K562 treated with DMSO at 1 percent for 24 hours (cell line): Measurements from ENCODE around the gene CHPF2. TPM values are rescaled to one million over a fixed set of nuclear protein-coding genes. Genes with fewer than 3 reads are reported as not detected.

ENCODE experiments used
- total RNA-seq: library from RNA; unstranded; fragments of 300-600 nt; gene quantifications from 2 replicates; pipeline ENCODE4 v1.2.3, GENCODE V29; 2022; ENCODE audit warnings: low read depth; ENCODE audit not compliant: insufficient read depth

The CHPF2 gene
- total RNA-seq: 68.6 and 74.9 TPM in 2 replicates

GRCh38 chr7:151232091-151232916 lies at the start of gene CHPF2:
CHPF2 (plus strand) TSS chr7:151232483; CDS start chr7:151234012, 1,529 bp downstream.

DNA sequence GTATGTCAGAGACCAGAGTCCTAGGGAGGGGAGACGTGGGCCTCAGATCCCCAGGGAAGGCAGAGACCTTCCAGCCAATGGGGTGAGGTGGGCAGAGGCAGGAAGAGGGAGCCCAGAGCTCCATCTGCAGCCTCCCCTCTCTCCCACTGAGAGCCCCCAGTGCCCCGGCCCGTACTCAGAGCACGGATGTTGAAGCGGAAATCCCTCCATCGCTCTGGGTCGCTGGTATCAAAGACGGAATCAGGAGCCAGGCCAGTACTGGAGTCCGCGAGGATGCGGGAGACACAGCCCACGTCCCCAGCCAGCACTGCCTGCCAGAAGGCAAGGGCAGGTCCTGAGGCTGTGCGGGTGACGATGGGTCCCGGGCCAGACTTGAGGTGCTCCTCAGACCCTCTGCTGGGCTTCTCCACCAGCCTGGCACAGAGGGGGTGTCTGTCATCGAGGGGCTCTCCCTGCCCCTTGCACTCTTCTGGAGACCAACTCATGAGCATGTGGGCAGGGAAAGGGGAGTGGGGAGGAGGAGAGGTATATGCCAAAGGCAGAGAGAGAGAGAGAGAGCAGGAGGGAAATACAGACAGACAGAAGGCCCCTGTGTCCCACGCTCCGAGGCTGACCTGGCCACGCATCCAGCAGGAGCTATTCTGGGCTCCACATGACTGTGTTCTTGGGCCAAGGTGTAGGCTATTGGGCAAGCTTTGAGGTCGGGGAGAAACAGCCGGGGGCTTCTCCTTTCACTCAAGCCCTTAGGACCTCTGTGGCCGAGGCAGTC lies 45.5 kb upstream of the CHPF2 start, which contains the start of gene ASB10:
Gene ASB10, minus strand, starts transcription at position 611 of the 769 bp plus-strand sequence. Its CDS starts 120 bp downstream, at position 491.

GRCh38 chr7:151210087-151210854 lies 22.0 kb upstream of the CHPF2 start, which contains the start of gene H2BK1:
H2BK1 (minus strand) TSS chr7:151210488; CDS start chr7:151210318, 170 bp downstream.

GRCh38 chr7:151226875-151227782 lies 5.2 kb upstream of the CHPF2 start, which contains the start of gene ABCF2:
ABCF2 (minus strand) TSS chr7:151227205; CDS start chr7:151226458, 747 bp downstream.

GRCh38 chr7:151248346-151249033 lies 16.2 kb downstream of the CHPF2 start, which contains the start of gene SMARCD3:
SMARCD3 (minus strand) TSS chr7:151248694; CDS start chr7:151248562, 132 bp downstream.

Other genes starting within 250 kb of the CHPF2 start
- gene NOS3, start 241.5 kb upstream of the CHPF2 start, total RNA-seq: 91.7 and 109 TPM in 2 replicates
- gene ATG9B, start 208.0 kb upstream of the CHPF2 start, total RNA-seq: 5.4 and 7.1 TPM in 2 replicates
- 51.8 and 53.5 TPM in 2 replicates for gene ABCB8, start 204.0 kb upstream of the CHPF2 start, total RNA-seq
- gene ASIC3, start 184.0 kb upstream of the CHPF2 start, total RNA-seq: 11.0 and 13.6 TPM in 2 replicates
- gene CDK5, start 174.6 kb upstream of the CHPF2 start, total RNA-seq: 47.3 and 50.2 TPM in 2 replicates
- 348 and 378 TPM in 2 replicates for gene SLC4A2, start 172.9 kb upstream of the CHPF2 start, total RNA-seq
- gene FASTK, start 151.7 kb upstream of the CHPF2 start, total RNA-seq: 144 and 155 TPM in 2 replicates
- gene TMUB1, start 149.0 kb upstream of the CHPF2 start, total RNA-seq: 309 and 332 TPM in 2 replicates
- gene AGAP3, start 146.0 kb upstream of the CHPF2 start, total RNA-seq: 112 and 114 TPM in 2 replicates
- gene GBX1, start 64.8 kb upstream of the CHPF2 start, total RNA-seq: not detected in 2 replicates
- not detected in 2 replicates for gene ASB10, start 45.2 kb upstream of the CHPF2 start, total RNA-seq
- not detected in 2 replicates for gene H2BK1, start 22.0 kb upstream of the CHPF2 start, total RNA-seq
- gene ABCF2, start 5.3 kb upstream of the CHPF2 start, total RNA-seq: 51.5 and 53.2 TPM in 2 replicates
- 1.2 and 4.7 TPM in 2 replicates for gene SMARCD3, start 16.2 kb downstream of the CHPF2 start, total RNA-seq
- gene NUB1, start 109.3 kb downstream of the CHPF2 start, total RNA-seq: 71.7 and 80.4 TPM in 2 replicates
- 0.41 and 0.67 TPM in 2 replicates for gene WDR86, start 177.6 kb downstream of the CHPF2 start, total RNA-seq
- 0.14 TPM in 1 of 2 replicates, not detected in the other for gene CRYGN, start 207.7 kb downstream of the CHPF2 start, total RNA-seq